ENCODE measurements around the gene ABCC8.

Gene ABCC8

DNA sequence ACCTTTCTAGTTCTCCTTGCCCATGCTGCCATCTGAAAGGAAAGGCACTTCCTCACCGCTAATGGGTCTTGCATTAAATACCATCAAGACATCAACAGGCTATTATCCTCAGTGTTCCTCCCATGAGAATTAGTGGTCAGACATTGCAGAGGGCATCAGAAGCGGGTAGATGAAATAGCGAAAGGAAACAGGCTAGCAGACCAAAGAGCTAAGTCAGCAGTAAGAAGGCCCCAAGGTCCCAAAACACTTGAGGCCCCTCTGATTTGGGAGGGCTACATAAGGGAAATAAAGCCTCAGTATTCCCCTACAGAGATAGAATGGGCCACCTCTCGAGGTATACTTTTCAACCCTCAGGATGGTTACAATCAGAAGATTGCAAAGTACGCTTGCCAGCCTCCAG lies 101.1 kb downstream of the ABCC8 start:
- TF ChIP-seq, protein P1, sequence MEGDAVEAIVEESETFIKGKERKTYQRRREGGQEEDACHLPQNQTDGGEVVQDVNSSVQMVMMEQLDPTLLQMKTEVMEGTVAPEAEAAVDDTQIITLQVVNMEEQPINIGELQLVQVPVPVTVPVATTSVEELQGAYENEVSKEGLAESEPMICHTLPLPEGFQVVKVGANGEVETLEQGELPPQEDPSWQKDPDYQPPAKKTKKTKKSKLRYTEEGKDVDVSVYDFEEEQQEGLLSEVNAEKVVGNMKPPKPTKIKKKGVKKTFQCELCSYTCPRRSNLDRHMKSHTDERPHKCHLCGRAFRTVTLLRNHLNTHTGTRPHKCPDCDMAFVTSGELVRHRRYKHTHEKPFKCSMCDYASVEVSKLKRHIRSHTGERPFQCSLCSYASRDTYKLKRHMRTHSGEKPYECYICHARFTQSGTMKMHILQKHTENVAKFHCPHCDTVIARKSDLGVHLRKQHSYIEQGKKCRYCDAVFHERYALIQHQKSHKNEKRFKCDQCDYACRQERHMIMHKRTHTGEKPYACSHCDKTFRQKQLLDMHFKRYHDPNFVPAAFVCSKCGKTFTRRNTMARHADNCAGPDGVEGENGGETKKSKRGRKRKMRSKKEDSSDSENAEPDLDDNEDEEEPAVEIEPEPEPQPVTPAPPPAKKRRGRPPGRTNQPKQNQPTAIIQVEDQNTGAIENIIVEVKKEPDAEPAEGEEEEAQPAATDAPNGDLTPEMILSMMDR (IDR thresholded peaks at IDR 0.05; ENCODE audit: borderline replicate concordance, control extremely low read depth, extremely low read depth, insufficient read depth, missing control alignments): no peak
- no peak for DNase-seq (ENCODE audit: low spot score)
- in situ Hi-C loops (cut with MboI; ENCODE audit: low sequenced_read_pairs, unreplicated experiment): no loop called here

DNA sequence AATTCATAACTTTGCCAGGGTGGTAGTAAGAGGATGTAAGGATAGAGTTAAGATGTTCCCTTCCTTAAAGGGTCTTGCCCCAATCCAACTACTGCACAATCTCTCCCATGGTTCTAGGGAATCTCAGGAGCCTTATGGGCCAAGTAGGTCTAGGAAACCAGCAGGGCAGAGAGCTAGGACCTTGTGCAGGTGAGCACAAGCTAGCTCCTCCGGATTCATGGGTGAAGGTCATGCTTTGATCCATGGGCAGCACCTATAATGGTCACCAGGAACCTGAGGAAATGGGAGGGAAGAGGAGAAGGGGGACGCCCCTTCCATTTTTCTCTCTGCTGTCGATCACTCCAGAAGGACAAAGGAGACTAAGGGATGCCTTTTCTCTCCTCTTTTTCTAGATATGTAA lies 105.0 kb downstream of the ABCC8 start:
- DNase-seq (ENCODE audit: low spot score): no peak

DNA sequence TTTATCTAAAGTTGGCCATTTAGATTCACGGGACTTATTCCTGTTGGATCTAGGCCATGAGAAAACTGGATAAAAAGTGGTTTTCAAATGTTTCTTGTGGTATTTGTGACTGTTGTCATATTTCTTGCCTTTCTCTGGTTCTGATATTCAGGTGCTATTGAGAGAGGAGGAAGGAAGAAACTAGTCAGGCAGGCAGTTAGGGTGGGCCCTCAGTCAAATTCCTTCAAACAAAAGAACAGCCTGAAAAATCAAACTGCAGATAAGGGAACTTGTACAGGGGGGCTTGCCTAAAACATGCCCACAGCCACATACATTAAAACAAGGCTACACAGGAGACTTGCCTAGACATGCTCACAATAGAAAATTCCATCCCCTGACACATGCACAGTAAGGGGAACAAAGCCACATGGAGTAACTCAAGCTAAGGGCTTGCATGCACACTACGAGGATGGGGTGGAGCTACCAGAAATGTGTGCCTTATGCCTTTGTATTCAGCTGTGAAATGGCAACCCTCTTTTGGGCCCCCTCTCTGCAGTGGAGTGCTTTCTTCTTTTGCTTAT lies 106.9 kb downstream of the ABCC8 start:
- in situ Hi-C loops (cut with MboI; ENCODE audit: low sequenced_read_pairs, unreplicated experiment): loop anchor here (25.0 kb wide), 1 partner anchor 132 kb away; no protein-coding TSS in a partner anchor
- DNase-seq (ENCODE audit: low spot score): no peak
- TF ChIP-seq, protein P1 (IDR thresholded peaks at IDR 0.05; ENCODE audit: borderline replicate concordance, control extremely low read depth, extremely low read depth, insufficient read depth, missing control alignments): no peak

More for the DNA sequence above, 105.0 kb downstream of the ABCC8 start:
- TF ChIP-seq, protein P1 (IDR thresholded peaks at IDR 0.05; ENCODE audit: borderline replicate concordance, control extremely low read depth, extremely low read depth, insufficient read depth, missing control alignments): no peak
- in situ Hi-C loops (cut with MboI; ENCODE audit: low sequenced_read_pairs, unreplicated experiment): loop anchor here (25.0 kb wide), 1 partner anchor 134 kb away; no protein-coding TSS in a partner anchor

DNA sequence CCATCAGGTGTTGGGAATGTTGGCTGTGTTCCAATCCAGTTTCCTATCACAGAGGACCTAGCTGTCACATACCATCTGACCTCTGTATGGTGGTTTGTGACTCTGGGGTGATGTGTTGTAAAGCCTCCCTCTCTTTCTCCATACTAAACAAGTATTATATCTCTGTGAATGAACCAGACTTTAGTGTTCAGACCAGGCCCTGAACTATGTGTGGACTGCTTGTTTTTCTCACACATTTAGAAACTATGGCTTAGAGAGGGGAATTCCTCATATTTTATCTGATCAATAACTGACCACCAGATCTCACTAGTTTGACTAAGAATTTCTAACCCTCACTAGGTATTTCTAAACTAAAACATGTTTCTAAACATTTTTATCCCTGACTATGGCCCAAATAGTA lies 107.6 kb downstream of the ABCC8 start:
- TF ChIP-seq, protein P1 (IDR thresholded peaks at IDR 0.05; ENCODE audit: borderline replicate concordance, control extremely low read depth, extremely low read depth, insufficient read depth, missing control alignments): no peak
- in situ Hi-C loops (cut with MboI; ENCODE audit: low sequenced_read_pairs, unreplicated experiment): loop anchor here (25.0 kb wide), 1 partner anchor 132 kb away; no protein-coding TSS in a partner anchor
- no peak for DNase-seq (ENCODE audit: low spot score)

DNA sequence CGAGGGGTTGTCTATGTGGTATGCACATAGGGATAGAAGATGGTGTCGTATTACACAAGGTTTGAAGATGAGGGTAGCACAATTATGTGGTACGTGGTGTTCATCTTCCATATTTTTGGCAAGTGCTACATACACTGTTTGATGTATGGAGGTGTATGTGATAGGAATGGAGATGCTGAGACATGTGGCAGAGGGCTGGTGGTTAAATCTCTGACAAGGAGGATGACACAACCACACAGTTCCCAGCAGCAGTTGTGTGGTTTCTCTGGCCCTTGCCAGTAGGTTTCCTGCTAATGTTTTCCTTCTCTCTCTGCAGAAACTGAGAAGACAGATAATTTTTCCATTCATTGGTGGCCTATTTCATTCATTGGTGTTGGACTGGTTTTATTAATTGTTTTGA lies 108.1 kb downstream of the ABCC8 start:
- in situ Hi-C loops (cut with MboI; ENCODE audit: low sequenced_read_pairs, unreplicated experiment): loop anchor here (25.0 kb wide), 1 partner anchor 131 kb away; no protein-coding TSS in a partner anchor
- DNase-seq (ENCODE audit: low spot score): no peak
- TF ChIP-seq, protein P1 (IDR thresholded peaks at IDR 0.05; ENCODE audit: borderline replicate concordance, control extremely low read depth, extremely low read depth, insufficient read depth, missing control alignments): no peak

DNA sequence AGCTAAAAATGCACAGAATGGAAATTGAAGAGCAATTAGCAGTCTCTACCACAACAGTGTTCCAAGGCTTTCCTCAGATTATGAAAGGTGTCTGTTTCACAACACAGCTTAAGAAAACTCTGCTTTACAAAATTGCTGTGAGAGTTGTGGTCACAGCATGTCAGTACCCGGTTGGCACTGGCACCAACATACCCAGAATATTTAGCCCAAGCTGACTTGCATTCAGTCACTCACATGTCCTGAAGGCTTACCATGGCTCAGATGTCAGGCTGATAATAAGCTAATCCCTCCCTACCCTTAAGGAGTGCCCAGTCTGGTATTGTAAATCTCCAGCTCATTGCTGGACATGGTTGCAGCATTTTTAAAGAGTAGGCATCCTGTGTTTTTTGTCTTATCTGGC lies 110.2 kb downstream of the ABCC8 start:
- in situ Hi-C loops (cut with MboI; ENCODE audit: low sequenced_read_pairs, unreplicated experiment): loop anchor here (25.0 kb wide), 1 partner anchor 129 kb away; no protein-coding TSS in a partner anchor
- DNase-seq (ENCODE audit: low spot score): no peak
- TF ChIP-seq, protein P1 (IDR thresholded peaks at IDR 0.05; ENCODE audit: borderline replicate concordance, control extremely low read depth, extremely low read depth, insufficient read depth, missing control alignments): no peak

Data from GM13976 (cell line).